Vagina (tissue), 2 donors: Measurements from ENCODE around the gene CREBBP. TPM values are rescaled to one million over a fixed set of nuclear protein-coding genes. Genes with fewer than 3 reads are reported as not detected.

Source experiments
- DNase-seq, 2 donors: peaks; one replicate each; pipeline ENCODE4 v3.0.0-alpha.2; 2017; ENCODE audit errors: extremely low spot score in 2 of 2
- H3K27ac ChIP-seq: fragments of 200-600 bp; sonication (generic); one replicate; pipeline ENCODE4 v1.5.1; 2019
- H3K27me3 ChIP-seq: fragments of 200-600 bp; sonication (generic); one replicate; pipeline ENCODE4 v1.5.1; 2019
- H3K36me3 ChIP-seq, 2 donors: fragments of 200-600 bp; sonication (generic); one replicate each; pipeline ENCODE4 v1.5.1; 2017 to 2019
- H3K4me1 ChIP-seq: fragments of 200-600 bp; sonication (generic); one replicate; pipeline ENCODE4 v1.5.1; 2019
- H3K4me3 ChIP-seq, 2 donors: fragments of 200-600 bp; sonication (generic); 1 replicate in 1 of 2; 2 replicates in 1 of 2; pipeline ENCODE4 v1.5.1; 2016 to 2019
- H3K9me3 ChIP-seq: fragments of 200-600 bp; sonication (generic); one replicate; pipeline ENCODE4 v1.5.1; 2019
- POLR2A ChIP-seq, 2 donors: fragments of 450-650 bp; IDR thresholded peaks; one replicate each; pipeline ENCODE4 v1.6.1; 2017; ENCODE audit warnings: antibody characterized with exemption in 2 of 2, mild to moderate bottlenecking in 2 of 2, moderate library complexity in 2 of 2
- POLR2AphosphoS5 ChIP-seq, 2 donors: sonication (generic); formaldehyde crosslinking; IDR thresholded peaks; one replicate each; pipeline ENCODE4 v1.9.0; 2017; ENCODE audit warnings: antibody characterized with exemption in 2 of 2, mild to moderate bottlenecking in 2 of 2, low read depth in 1 of 2; ENCODE audit not compliant: insufficient read depth in 1 of 2
- intact Hi-C: fragments of 100-400 bp; cut with DNase I; formaldehyde crosslinking; loops from one replicate; pipeline ENCODE4 v1.15.1; 2023
- total RNA-seq: library from RNA; depleted of rRNA; stranded (reverse); fragments of >200 nt; gene quantifications from one replicate; pipeline ENCODE4 v1.2.3, GENCODE V29; 2016
- TF ChIP-seq, protein P1 (sequence below), 3 experiments: fragments of 450-650 bp in 2 of 3; fragments of 200-600 bp in 1 of 3; sonication (generic) in 1 of 3; IDR thresholded peaks; one replicate each; pipeline ENCODE4 v1.5.1; 2017 to 2019; ENCODE audit warnings: antibody characterized with exemption in 3 of 3, mild to moderate bottlenecking in 2 of 3, moderate library complexity in 2 of 3

CREBBP gene
- total RNA-seq, 1 donor from 2014 or later = 102 TPM

DNA sequence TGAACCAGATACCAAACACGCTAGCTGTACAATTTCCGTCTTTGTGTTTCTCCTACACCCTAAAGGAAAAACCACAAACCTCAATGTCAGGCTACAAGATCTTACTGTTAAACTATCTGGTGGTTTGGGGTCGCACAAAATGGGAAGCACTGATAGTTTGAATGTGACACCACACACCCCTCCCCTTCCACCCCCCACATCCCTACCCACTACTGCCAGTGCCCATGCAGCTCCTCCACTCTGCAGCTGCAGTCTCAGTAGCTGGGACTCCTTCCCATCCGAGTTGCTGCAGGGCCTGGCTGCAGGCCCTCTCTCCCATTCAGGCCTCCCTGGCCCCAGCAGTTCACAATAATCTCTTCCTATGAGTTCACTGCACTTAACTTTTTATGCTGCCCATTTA is 181.6 kb downstream of the CREBBP start:
- intact Hi-C loops = no loop called here
- H3K27ac ChIP-seq = no peak overlapping the region
- H3K9me3 ChIP-seq = no peaks in the 10 kb centered on the region
- no peak overlapping the region for H3K4me3 ChIP-seq
- TF ChIP-seq, protein P1, sequence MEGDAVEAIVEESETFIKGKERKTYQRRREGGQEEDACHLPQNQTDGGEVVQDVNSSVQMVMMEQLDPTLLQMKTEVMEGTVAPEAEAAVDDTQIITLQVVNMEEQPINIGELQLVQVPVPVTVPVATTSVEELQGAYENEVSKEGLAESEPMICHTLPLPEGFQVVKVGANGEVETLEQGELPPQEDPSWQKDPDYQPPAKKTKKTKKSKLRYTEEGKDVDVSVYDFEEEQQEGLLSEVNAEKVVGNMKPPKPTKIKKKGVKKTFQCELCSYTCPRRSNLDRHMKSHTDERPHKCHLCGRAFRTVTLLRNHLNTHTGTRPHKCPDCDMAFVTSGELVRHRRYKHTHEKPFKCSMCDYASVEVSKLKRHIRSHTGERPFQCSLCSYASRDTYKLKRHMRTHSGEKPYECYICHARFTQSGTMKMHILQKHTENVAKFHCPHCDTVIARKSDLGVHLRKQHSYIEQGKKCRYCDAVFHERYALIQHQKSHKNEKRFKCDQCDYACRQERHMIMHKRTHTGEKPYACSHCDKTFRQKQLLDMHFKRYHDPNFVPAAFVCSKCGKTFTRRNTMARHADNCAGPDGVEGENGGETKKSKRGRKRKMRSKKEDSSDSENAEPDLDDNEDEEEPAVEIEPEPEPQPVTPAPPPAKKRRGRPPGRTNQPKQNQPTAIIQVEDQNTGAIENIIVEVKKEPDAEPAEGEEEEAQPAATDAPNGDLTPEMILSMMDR (IDR thresholded peaks at IDR 0.05) = no peak
- TF ChIP-seq POLR2A (IDR thresholded peaks at IDR 0.05) = no peak
- TF ChIP-seq POLR2AphosphoS5 (IDR thresholded peaks at IDR 0.05; ENCODE audit: insufficient read depth in 1 of 2, low read depth in 1 of 2) = no peak
- H3K36me3 ChIP-seq = no peaks in the 10 kb centered on the region
- H3K4me1 ChIP-seq = no peaks in the 10 kb centered on the region
- no peak for DNase-seq
- no peaks in the 10 kb centered on the region for H3K27me3 ChIP-seq

GRCh38 chr16:3696425-3697218 is 183.9 kb downstream of the CREBBP start:
- Histone ChIP-seq H3K27ac (no peak overlapping the region), H3K4me1 (no peaks in the 10 kb centered on the region), H3K36me3 (no peaks in the 10 kb centered on the region), H3K27me3 (no peaks in the 10 kb centered on the region), H3K9me3 (no peaks in the 10 kb centered on the region), H3K4me3 (no peak overlapping the region)
- TF ChIP-seq POLR2A (IDR thresholded peaks at IDR 0.05) = no peak
- TF ChIP-seq POLR2AphosphoS5 (IDR thresholded peaks at IDR 0.05; ENCODE audit: insufficient read depth in 1 of 2, low read depth in 1 of 2) = no peak
- TF ChIP-seq, protein P1 (IDR thresholded peaks at IDR 0.05) = no peak
- intact Hi-C loops = no loop called here
- DNase-seq = no peak

DNA sequence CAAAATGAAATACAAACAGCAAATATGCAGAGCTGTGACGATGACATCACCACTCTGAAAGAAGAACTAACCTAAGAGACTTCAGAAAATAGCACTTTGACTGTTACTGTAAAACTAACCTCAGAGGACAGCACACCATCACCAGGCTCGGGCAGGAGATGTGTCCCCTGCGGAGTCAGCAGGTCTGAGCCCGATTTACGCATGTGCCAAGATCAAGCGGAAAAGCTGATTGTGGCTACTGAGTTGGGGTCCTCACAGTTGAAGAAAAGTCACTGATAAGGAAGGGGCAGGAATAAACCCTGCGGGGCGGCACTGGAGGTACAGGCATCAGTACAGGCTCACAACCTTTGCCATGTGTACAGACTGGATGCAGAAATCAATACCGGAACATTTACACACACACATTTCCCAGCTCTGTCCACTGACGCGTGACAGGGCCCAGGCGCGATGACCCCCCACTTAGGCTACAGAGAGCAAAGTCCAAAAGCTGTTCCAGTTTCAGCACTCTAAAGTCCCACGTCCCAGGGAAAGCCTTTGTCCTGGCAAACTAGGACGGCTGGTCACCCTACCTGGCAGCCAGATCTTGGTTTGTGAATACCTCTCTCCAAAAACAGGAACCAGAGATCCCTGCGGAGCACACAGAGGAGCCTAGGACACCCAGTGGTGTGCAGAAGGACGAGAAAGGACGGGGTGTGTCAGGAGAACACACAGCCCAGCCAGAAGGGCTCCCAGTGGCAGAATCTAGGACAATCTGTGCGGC is 184.7 kb downstream of the CREBBP start:
- H3K4me1 ChIP-seq = peaks cover 5% of the 10 kb centered on the region
- DNase-seq = no peak
- no peaks in the 10 kb centered on the region for H3K36me3 ChIP-seq
- no peak overlapping the region for H3K27ac ChIP-seq
- intact Hi-C loops = no loop called here
- no peaks in the 10 kb centered on the region for H3K27me3 ChIP-seq
- H3K4me3 ChIP-seq = no peak overlapping the region
- TF ChIP-seq POLR2AphosphoS5 (IDR thresholded peaks at IDR 0.05; ENCODE audit: insufficient read depth in 1 of 2, low read depth in 1 of 2) (no peak), POLR2A (IDR thresholded peaks at IDR 0.05) (no peak)
- TF ChIP-seq, protein P1 (IDR thresholded peaks at IDR 0.05) = no peak
- H3K9me3 ChIP-seq = no peaks in the 10 kb centered on the region

GRCh38 chr16:3694051-3694450 is 186.5 kb downstream of the CREBBP start:
- Histone ChIP-seq H3K4me1 (peaks cover 17% of the 10 kb centered on the region), H3K27me3 (no peaks in the 10 kb centered on the region), H3K27ac (no peak overlapping the region), H3K4me3 (no peak overlapping the region), H3K9me3 (no peaks in the 10 kb centered on the region), H3K36me3 (no peaks in the 10 kb centered on the region)
- no peak for DNase-seq
- TF ChIP-seq POLR2AphosphoS5 (IDR thresholded peaks at IDR 0.05; ENCODE audit: insufficient read depth in 1 of 2, low read depth in 1 of 2) = no peak
- TF ChIP-seq, protein P1 (IDR thresholded peaks at IDR 0.05) = no peak
- intact Hi-C loops = no loop called here

DNA sequence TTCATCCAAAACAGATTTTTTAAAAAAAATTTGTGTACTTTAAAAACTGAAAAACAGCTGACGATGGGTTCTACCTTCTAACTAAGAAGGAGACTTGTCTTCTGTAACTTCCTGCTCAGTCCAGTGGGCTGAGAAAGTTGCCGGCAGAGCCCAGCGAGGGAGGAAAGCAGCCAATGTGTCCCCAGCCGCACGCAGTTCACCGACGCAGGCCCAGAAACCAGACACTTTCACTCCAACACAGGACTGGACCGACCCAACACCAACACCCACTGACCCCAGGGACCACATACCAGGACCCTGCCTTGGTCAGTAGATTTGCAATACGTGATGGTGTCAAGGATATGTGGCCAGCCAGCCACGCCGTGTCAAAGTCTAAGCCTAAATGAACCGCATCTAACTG is 188.8 kb downstream of the CREBBP start:
- Histone ChIP-seq H3K4me3 (no peak overlapping the region), H3K4me1 (peaks cover 17% of the 10 kb centered on the region), H3K36me3 (peaks cover 0 to 3% of the 10 kb centered on the region in 2 donors), H3K27me3 (no peaks in the 10 kb centered on the region), H3K9me3 (no peaks in the 10 kb centered on the region), H3K27ac (no peak overlapping the region)
- TF ChIP-seq, protein P1 (IDR thresholded peaks at IDR 0.05) = no peak
- TF ChIP-seq POLR2AphosphoS5 (IDR thresholded peaks at IDR 0.05; ENCODE audit: insufficient read depth in 1 of 2, low read depth in 1 of 2) (no peak), POLR2A (IDR thresholded peaks at IDR 0.05) (no peak)
- DNase-seq = no peak
- intact Hi-C loops = no loop called here
